GM23338 (cell line): ENCODE results near the gene OAT. TPM values are rescaled to one million over a fixed set of nuclear protein-coding genes. Genes with fewer than 3 reads are reported as not detected.

Experiments used
- ATAC-seq: fragments of 200-7000 bp; cut with Tn5 transposase; 3 replicates; pipeline ENCODE4 v1.9.1; 2020
- DNase-seq: peaks from one replicate; pipeline ENCODE4 v3.0.0-alpha.2; 2015; ENCODE audit warnings: low spot score
- H2AFZ ChIP-seq: fragments of 200-600 bp; sonication (generic); 2 replicates; pipeline ENCODE4 v1.8.0; 2016; ENCODE audit warnings: antibody characterized with exemption, mild to moderate bottlenecking, moderate library complexity
- H3F3A ChIP-seq: fragments of 200-600 bp; sonication (generic); replicated peaks from 2 replicates; pipeline ENCODE4 v1.8.0; 2017; ENCODE audit warnings: antibody characterized with exemption, mixed run types, low read depth
- H3K27ac ChIP-seq: fragments of 200-600 bp; sonication (generic); 2 replicates; pipeline ENCODE4 v1.6.1; 2016; ENCODE audit warnings: low read depth
- H3K27me3 ChIP-seq: fragments of 200-600 bp; sonication (generic); 2 replicates; pipeline ENCODE4 v1.8.0; 2016; ENCODE audit warnings: mild to moderate bottlenecking, mixed run types, moderate library complexity; ENCODE audit not compliant: insufficient read depth
- H3K36me3 ChIP-seq: fragments of 200-600 bp; sonication (generic); 2 replicates; pipeline ENCODE4 v1.8.0; 2016; ENCODE audit warnings: mild to moderate bottlenecking; ENCODE audit not compliant: insufficient read depth
- H3K4me1 ChIP-seq: fragments of 200-600 bp; sonication (generic); 2 replicates; pipeline ENCODE4 v1.8.0; 2016; ENCODE audit warnings: mild to moderate bottlenecking, moderate library complexity; ENCODE audit not compliant: insufficient read depth
- H3K4me2 ChIP-seq: fragments of 200-600 bp; sonication (generic); 2 replicates; pipeline ENCODE4 v1.7.1; 2017; ENCODE audit warnings: mixed run types
- H3K4me3 ChIP-seq: fragments of 200-600 bp; sonication (generic); 2 replicates; pipeline ENCODE4 v1.6.1; 2016; ENCODE audit warnings: mixed run types
- H3K79me2 ChIP-seq: fragments of 200-600 bp; sonication (generic); replicated peaks from 2 replicates; pipeline ENCODE4 v1.8.0; 2017; ENCODE audit warnings: mild to moderate bottlenecking; ENCODE audit not compliant: insufficient read depth
- H3K9me2 ChIP-seq: fragments of 200-600 bp; sonication (generic); 2 replicates; pipeline ENCODE4 v1.8.0; 2017; ENCODE audit not compliant: insufficient read depth
- H4K20me1 ChIP-seq: fragments of 200-600 bp; sonication (generic); replicated peaks from 2 replicates; pipeline ENCODE4 v1.8.0; 2017; ENCODE audit warnings: mild to moderate bottlenecking; ENCODE audit not compliant: insufficient read depth
- H3K27ac Mint-ChIP-seq: 2 replicates; pipeline ENCODE4 v1.8.0; 2020; ENCODE audit warnings: inconsistent platforms, mild to moderate bottlenecking, moderate library complexity, mixed read lengths
- H3K27me3 Mint-ChIP-seq: 3 replicates; pipeline ENCODE4 v1.8.0; 2022; ENCODE audit warnings: low read depth, mild to moderate bottlenecking, moderate library complexity, mixed read lengths, inconsistent platforms; ENCODE audit not compliant: insufficient read depth, poor library complexity
- H3K36me3 Mint-ChIP-seq: 3 replicates; pipeline ENCODE4 v1.8.0; 2021; ENCODE audit warnings: low read depth, mild to moderate bottlenecking, inconsistent platforms, moderate library complexity, mixed read lengths
- H3K4me1 Mint-ChIP-seq: 3 replicates; pipeline ENCODE4 v1.8.0; 2020; ENCODE audit warnings: mild to moderate bottlenecking, inconsistent platforms, mixed read lengths
- H3K4me3 Mint-ChIP-seq: 3 replicates; pipeline ENCODE4 v1.8.0; 2021; ENCODE audit warnings: moderate library complexity, mild to moderate bottlenecking, inconsistent platforms, mixed read lengths
- H3K9me3 Mint-ChIP-seq: 3 replicates; pipeline ENCODE4 v1.8.0; 2020; ENCODE audit warnings: moderate library complexity, mild to moderate bottlenecking, inconsistent platforms, mixed read lengths
- EZH2 ChIP-seq: fragments of 200-600 bp; sonication (generic); IDR thresholded peaks from one replicate; pipeline ENCODE4 v1.8.0; 2017; ENCODE audit warnings: antibody characterized with exemption, mild to moderate bottlenecking, low read depth; ENCODE audit not compliant: unreplicated experiment
- NANOG ChIP-seq: IDR thresholded peaks from 2 replicates; pipeline ENCODE4 v1.6.1; 2016; ENCODE audit warnings: antibody characterized with exemption, borderline replicate concordance
- REST ChIP-seq: IDR thresholded peaks from one replicate; pipeline ENCODE4 v1.6.1; 2018; ENCODE audit warnings: antibody characterized with exemption; ENCODE audit not compliant: unreplicated experiment
- polyA plus RNA-seq: library from polyadenylated mRNA; unstranded; fragments of >200 nt; fragmentation: Nextera tagmentation; extraction: Ambion mirVana; gene quantifications from 2 replicates; pipeline ENCODE4 v1.2.1, GENCODE V29; 2016
- total RNA-seq: library from RNA; depleted of rRNA; stranded (reverse); fragments of >200 nt; shearing (Covaris generic); gene quantifications from 2 replicates; pipeline ENCODE4 v1.2.3, GENCODE V29; 2014
- TF ChIP-seq, protein P1 (sequence below): fragments of 250-450 bp; sonication (Bioruptor Pico); IDR thresholded peaks from 2 replicates; pipeline ENCODE4 v1.5.0; 2020; ENCODE audit warnings: mild to moderate bottlenecking, moderate library complexity

OAT gene
- total and polyA plus RNA-seq, 2 experiments from 2014 or later: 131 to 139 TPM

- H3K27me3 ChIP-seq: peaks cover 52% of the 10 kb centered on the region
- Mint-ChIP-seq H3K9me3 (no peaks in the 10 kb centered on the region), H3K27ac (no peak overlapping the region), H3K4me1 (peaks cover 40% of the 10 kb centered on the region), H3K4me3 (peak overlapping the region; percentile 84), H3K27me3 (peaks cover 56% of the 10 kb centered on the region), H3K36me3 (peaks cover 12% of the 10 kb centered on the region)
- DNase-seq (peak; percentile 84), ATAC-seq (peak; percentile 10)
- peaks cover 29% of the 10 kb centered on the region for H3F3A ChIP-seq
- peaks cover 38% of the 10 kb centered on the region for H3K4me1 ChIP-seq
- TF ChIP-seq REST (no peak), NANOG (no peak), EZH2 (peak; percentile 48)
- TF ChIP-seq, protein P1, sequence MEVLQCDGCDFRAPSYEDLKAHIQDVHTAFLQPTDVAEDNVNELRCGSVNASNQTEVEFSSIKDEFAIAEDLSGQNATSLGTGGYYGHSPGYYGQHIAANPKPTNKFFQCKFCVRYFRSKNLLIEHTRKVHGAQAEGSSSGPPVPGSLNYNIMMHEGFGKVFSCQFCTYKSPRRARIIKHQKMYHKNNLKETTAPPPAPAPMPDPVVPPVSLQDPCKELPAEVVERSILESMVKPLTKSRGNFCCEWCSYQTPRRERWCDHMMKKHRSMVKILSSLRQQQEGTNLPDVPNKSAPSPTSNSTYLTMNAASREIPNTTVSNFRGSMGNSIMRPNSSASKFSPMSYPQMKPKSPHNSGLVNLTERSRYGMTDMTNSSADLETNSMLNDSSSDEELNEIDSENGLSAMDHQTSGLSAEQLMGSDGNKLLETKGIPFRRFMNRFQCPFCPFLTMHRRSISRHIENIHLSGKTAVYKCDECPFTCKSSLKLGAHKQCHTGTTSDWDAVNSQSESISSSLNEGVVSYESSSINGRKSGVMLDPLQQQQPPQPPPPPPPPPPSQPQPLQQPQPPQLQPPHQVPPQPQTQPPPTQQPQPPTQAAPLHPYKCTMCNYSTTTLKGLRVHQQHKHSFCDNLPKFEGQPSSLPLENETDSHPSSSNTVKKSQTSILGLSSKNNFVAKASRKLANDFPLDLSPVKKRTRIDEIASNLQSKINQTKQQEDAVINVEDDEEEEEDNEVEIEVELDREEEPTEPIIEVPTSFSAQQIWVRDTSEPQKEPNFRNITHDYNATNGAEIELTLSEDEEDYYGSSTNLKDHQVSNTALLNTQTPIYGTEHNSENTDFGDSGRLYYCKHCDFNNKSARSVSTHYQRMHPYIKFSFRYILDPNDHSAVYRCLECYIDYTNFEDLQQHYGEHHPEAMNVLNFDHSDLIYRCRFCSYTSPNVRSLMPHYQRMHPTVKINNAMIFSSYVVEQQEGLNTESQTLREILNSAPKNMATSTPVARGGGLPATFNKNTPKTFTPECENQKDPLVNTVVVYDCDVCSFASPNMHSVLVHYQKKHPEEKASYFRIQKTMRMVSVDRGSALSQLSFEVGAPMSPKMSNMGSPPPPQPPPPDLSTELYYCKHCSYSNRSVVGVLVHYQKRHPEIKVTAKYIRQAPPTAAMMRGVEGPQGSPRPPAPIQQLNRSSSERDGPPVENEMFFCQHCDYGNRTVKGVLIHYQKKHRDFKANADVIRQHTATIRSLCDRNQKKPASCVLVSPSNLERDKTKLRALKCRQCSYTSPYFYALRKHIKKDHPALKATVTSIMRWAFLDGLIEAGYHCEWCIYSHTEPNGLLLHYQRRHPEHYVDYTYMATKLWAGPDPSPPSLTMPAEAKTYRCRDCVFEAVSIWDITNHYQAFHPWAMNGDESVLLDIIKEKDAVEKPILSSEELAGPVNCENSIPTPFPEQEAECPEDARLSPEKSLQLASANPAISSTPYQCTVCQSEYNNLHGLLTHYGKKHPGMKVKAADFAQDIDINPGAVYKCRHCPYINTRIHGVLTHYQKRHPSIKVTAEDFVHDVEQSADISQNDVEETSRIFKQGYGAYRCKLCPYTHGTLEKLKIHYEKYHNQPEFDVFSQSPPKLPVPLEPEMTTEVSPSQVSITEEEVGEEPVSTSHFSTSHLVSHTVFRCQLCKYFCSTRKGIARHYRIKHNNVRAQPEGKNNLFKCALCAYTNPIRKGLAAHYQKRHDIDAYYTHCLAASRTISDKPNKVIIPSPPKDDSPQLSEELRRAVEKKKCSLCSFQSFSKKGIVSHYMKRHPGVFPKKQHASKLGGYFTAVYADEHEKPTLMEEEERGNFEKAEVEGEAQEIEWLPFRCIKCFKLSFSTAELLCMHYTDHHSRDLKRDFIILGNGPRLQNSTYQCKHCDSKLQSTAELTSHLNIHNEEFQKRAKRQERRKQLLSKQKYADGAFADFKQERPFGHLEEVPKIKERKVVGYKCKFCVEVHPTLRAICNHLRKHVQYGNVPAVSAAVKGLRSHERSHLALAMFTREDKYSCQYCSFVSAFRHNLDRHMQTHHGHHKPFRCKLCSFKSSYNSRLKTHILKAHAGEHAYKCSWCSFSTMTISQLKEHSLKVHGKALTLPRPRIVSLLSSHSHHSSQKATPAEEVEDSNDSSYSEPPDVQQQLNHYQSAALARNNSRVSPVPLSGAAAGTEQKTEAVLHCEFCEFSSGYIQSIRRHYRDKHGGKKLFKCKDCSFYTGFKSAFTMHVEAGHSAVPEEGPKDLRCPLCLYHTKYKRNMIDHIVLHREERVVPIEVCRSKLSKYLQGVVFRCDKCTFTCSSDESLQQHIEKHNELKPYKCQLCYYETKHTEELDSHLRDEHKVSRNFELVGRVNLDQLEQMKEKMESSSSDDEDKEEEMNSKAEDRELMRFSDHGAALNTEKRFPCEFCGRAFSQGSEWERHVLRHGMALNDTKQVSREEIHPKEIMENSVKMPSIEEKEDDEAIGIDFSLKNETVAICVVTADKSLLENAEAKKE (CRISPR knock-in tag): no peak
- no peaks in the 10 kb centered on the region for H3K9me2 ChIP-seq
- H3K4me3 ChIP-seq: peak overlapping the region; percentile 81
- H3K27ac ChIP-seq: no peak overlapping the region
- no peak overlapping the region; the same call in 1 of the 2 replicates for H2AFZ ChIP-seq
- no peaks in the 10 kb centered on the region for H3K36me3 ChIP-seq
- no peaks in the 10 kb centered on the region; the same call in 1 of the 2 replicates for H3K79me2 ChIP-seq
- H4K20me1 ChIP-seq: peaks cover 5% of the 10 kb centered on the region; the same call in 1 of the 2 replicates
- peak overlapping the region; percentile 99 for H3K4me2 ChIP-seq
Observed at GRCh38 chr10:124447751-124448466, 29.2 kb upstream of the OAT start.
